KMS-11 (cell line): ENCODE measurements around the gene CKLF.

Experiments used
- H2AFZ ChIP-seq: fragments of 200-600 bp; sonication (generic); 2 replicates; pipeline ENCODE4 v1.6.1; 2016; ENCODE audit warnings: antibody characterized with exemption, mixed run types, low read depth
- H3K27ac ChIP-seq: fragments of 200-600 bp; sonication (generic); 2 replicates; pipeline ENCODE4 v1.6.1; 2016; ENCODE audit warnings: mild to moderate bottlenecking, mixed run types
- H3K27me3 ChIP-seq: fragments of 200-600 bp; sonication (generic); 2 replicates; pipeline ENCODE4 v1.6.1; 2017; ENCODE audit warnings: mild to moderate bottlenecking, low read depth, mixed run types, moderate library complexity; ENCODE audit not compliant: insufficient read depth
- H3K36me3 ChIP-seq: fragments of 200-600 bp; sonication (generic); 2 replicates; pipeline ENCODE4 v1.6.1; 2017; ENCODE audit warnings: mild to moderate bottlenecking, mixed run types; ENCODE audit not compliant: insufficient read depth
- H3K4me1 ChIP-seq: fragments of 200-600 bp; sonication (generic); 2 replicates; pipeline ENCODE4 v1.6.1; 2016; ENCODE audit warnings: mild to moderate bottlenecking, low read depth, mixed run types; ENCODE audit not compliant: poor library complexity, severe bottlenecking
- H3K4me2 ChIP-seq: fragments of 200-600 bp; sonication (generic); 2 replicates; pipeline ENCODE4 v1.7.0; 2016; ENCODE audit warnings: mild to moderate bottlenecking, mixed run types
- H3K4me3 ChIP-seq: fragments of 200-600 bp; sonication (generic); IDR thresholded peaks from 2 replicates; pipeline ENCODE4 v1.6.1; 2017; ENCODE audit warnings: low read depth, low read length, mixed read lengths; ENCODE audit not compliant: insufficient read depth
- H3K79me2 ChIP-seq: fragments of 200-600 bp; sonication (generic); 2 replicates; pipeline ENCODE4 v1.6.1; 2016; ENCODE audit warnings: low read depth, mixed run types; ENCODE audit not compliant: insufficient read depth
- H3K9ac ChIP-seq: fragments of 200-600 bp; sonication (generic); 2 replicates; pipeline ENCODE4 v1.6.1; 2016; ENCODE audit warnings: mild to moderate bottlenecking, mixed run types
- H4K20me1 ChIP-seq: fragments of 200-600 bp; sonication (generic); 2 replicates; pipeline ENCODE4 v1.6.1; 2016; ENCODE audit warnings: mild to moderate bottlenecking, mixed run types; ENCODE audit not compliant: insufficient read depth
- CTCF ChIP-seq: fragments of 200-600 bp; sonication (generic); conservative IDR thresholded peaks from 2 replicates; pipeline ENCODE4 v1.6.1; 2017; ENCODE audit warnings: low read depth, mild to moderate bottlenecking, antibody characterized with exemption, low read length, moderate library complexity, mixed read lengths

Gene CKLF

GRCh38 chr16:66537236-66537635, 15.1 kb upstream of the CKLF start:
- TF ChIP-seq CTCF, result no peak
- peaks cover 26% of the 10 kb centered on the region for H3K4me1 ChIP-seq
- H4K20me1 ChIP-seq, result no peaks in the 10 kb centered on the region
- no peak overlapping the region for H3K4me2 ChIP-seq
- H3K36me3 ChIP-seq, result no peaks in the 10 kb centered on the region
- no peak overlapping the region for H3K4me3 ChIP-seq
- H2AFZ ChIP-seq, result no peak overlapping the region
- H3K79me2 ChIP-seq, result no peaks in the 10 kb centered on the region
- no peak overlapping the region for H3K27ac ChIP-seq
- H3K9ac ChIP-seq, result no peak overlapping the region
- no peaks in the 10 kb centered on the region for H3K27me3 ChIP-seq

GRCh38 chr16:66538910-66539309, 13.5 kb upstream of the CKLF start:
- no peak for TF ChIP-seq CTCF
- Histone ChIP-seq H3K27me3 (no peaks in the 10 kb centered on the region), H3K4me3 (no peak overlapping the region), H3K4me1 (peaks cover 29% of the 10 kb centered on the region), H3K4me2 (no peak overlapping the region), H3K9ac (no peak overlapping the region; the same call in 1 of the 2 replicates), H2AFZ (no peak overlapping the region), H4K20me1 (no peaks in the 10 kb centered on the region), H3K27ac (no peak overlapping the region), H3K36me3 (no peaks in the 10 kb centered on the region), H3K79me2 (no peaks in the 10 kb centered on the region)

GRCh38 chr16:66539623-66540469, 12.5 kb upstream of the CKLF start:
- H3K4me1 ChIP-seq, result peaks cover 29% of the 10 kb centered on the region
- peak overlapping the region; percentile 43; the same call in 1 of the 2 replicates for H3K27ac ChIP-seq
- no peaks in the 10 kb centered on the region for H3K27me3 ChIP-seq
- TF ChIP-seq CTCF, result no peak
- no peaks in the 10 kb centered on the region for H3K36me3 ChIP-seq
- peak overlapping the region; percentile 12; the same call in 1 of the 2 replicates for H2AFZ ChIP-seq
- no peak overlapping the region; the same call in 1 of the 2 replicates for H3K9ac ChIP-seq
- H3K79me2 ChIP-seq, result no peaks in the 10 kb centered on the region
- H4K20me1 ChIP-seq, result no peaks in the 10 kb centered on the region
- peak overlapping the region; percentile 58 for H3K4me2 ChIP-seq
- no peak overlapping the region for H3K4me3 ChIP-seq

GRCh38 chr16:66541388-66542355, 10.7 kb upstream of the CKLF start:
- TF ChIP-seq CTCF, result no peak
- H3K27ac ChIP-seq, result no peak overlapping the region
- H3K4me2 ChIP-seq, result no peak overlapping the region
- H2AFZ ChIP-seq, result no peak overlapping the region
- no peaks in the 10 kb centered on the region for H3K79me2 ChIP-seq
- no peaks in the 10 kb centered on the region for H4K20me1 ChIP-seq
- H3K4me3 ChIP-seq, result no peak overlapping the region
- no peak overlapping the region for H3K9ac ChIP-seq
- no peaks in the 10 kb centered on the region for H3K27me3 ChIP-seq
- no peaks in the 10 kb centered on the region for H3K36me3 ChIP-seq
- peaks cover 29% of the 10 kb centered on the region for H3K4me1 ChIP-seq
